ENCODE results near the gene KCNK17. TPM values are rescaled to one million over a fixed set of nuclear protein-coding genes. Genes with fewer than 3 reads are reported as not detected.
A peak's percentile ranks its signal among the peaks of the same experiment; 100 is the strongest.

The KCNK17 gene
- total and polyA plus RNA-seq, 9 of the 15 experiments (the other 6 are each of a cell fraction or from before 2014, with no cell fraction given): not detected

- no peak overlapping the region for H3K4me3 ChIP-seq
- intact Hi-C loops (cut with micrococcal nuclease): no loop called here
- peaks cover 5 to 35% of the 10 kb centered on the region in 2 experiments; a peak in 3 of 5 replicates for H3K27me3 ChIP-seq (ENCODE audit: control insufficient read depth in 2 of 2, insufficient read depth in 2 of 2, low read length in 2 of 2)
- H3K36me3 ChIP-seq (ENCODE audit: control insufficient read depth, insufficient read depth, low read length): no peaks in the 10 kb centered on the region
- no peak for TF ChIP-seq BRCA1 (IDR thresholded peaks at IDR 0.05)
- no peak for TF ChIP-seq BRCA1 (CRISPR knock-in tag; IDR thresholded peaks at IDR 0.05)
- TF ChIP-seq WHSC1 (IDR thresholded peaks at IDR 0.05; ENCODE audit: low read length): no peak
- TF ChIP-seq MAFF (IDR thresholded peaks at IDR 0.05; ENCODE audit: low read length): no peak
- TF ChIP-seq FOXO4 (CRISPR knock-in tag; IDR thresholded peaks at IDR 0.05): no peak
- no peak for TF ChIP-seq RBM22 (IDR thresholded peaks at IDR 0.05; ENCODE audit: low read depth, low read length, poor library complexity, severe bottlenecking)
- TF ChIP-seq, protein P1, sequence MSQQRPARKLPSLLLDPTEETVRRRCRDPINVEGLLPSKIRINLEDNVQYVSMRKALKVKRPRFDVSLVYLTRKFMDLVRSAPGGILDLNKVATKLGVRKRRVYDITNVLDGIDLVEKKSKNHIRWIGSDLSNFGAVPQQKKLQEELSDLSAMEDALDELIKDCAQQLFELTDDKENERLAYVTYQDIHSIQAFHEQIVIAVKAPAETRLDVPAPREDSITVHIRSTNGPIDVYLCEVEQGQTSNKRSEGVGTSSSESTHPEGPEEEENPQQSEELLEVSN (IDR thresholded peaks at IDR 0.05; ENCODE audit: borderline replicate concordance in 1 of 2, extremely low read depth in 1 of 2, insufficient read depth in 1 of 2, insufficient read length in 1 of 2, low read depth in 1 of 2, low read length in 1 of 2, poor library complexity in 1 of 2, severe bottlenecking in 1 of 2): no peak
- no peak for TF ChIP-seq ZBTB34 (CRISPR knock-in tag; IDR thresholded peaks at IDR 0.05)
- FAIRE-seq (no peak), ATAC-seq (no peak), DNase-seq (ENCODE audit: extremely low read depth in 1 of 4, low spot score in 3 of 4) (no peak)
- in situ Hi-C loops (cut with MboI): no loop called here
- H3K4me2 ChIP-seq (ENCODE audit: insufficient read depth, low read length): no peak overlapping the region
- 0 out of 2 replicates have a peak, but pooled peaks cover 5% of the 10 kb centered on the region for H4K20me1 ChIP-seq (replicated peaks; ENCODE audit: control insufficient read depth, insufficient read depth, low read length)
- H3K79me2 ChIP-seq (ENCODE audit: control insufficient read depth, insufficient read depth, low read length): no peaks in the 10 kb centered on the region
- H2AFZ ChIP-seq (ENCODE audit: low read depth, low read length): no peak overlapping the region
- no TSS peak for BruUV-seq (replicated peaks)
- WGBS (ENCODE audit: insufficient coverage, low coverage, missing lambda C conversion rate): 0% methylated on average over 5 of the region's 5 CpGs
- ChIA-PET CTCF (ENCODE audit: low intra/inter-chr PET ratio) (no interaction called here), POLR2A (interaction anchor here (0.6 kb wide), 1 partner anchor 1769 kb away, joined by 3 read pairs; no protein-coding TSS in a partner anchor)
- H3K27ac ChIP-seq (ENCODE audit: extremely low read depth, low read depth, low read length): no peak overlapping the region
- no peaks in the 10 kb centered on the region for H3K4me1 ChIP-seq (replicated peaks in 1 of 2; ENCODE audit: control insufficient read depth in 2 of 2, insufficient read depth in 2 of 2, low read length in 2 of 2)
- H3K9ac ChIP-seq (ENCODE audit: insufficient read depth in 1 of 2, low read depth in 2 of 2, low read length in 2 of 2): peak overlapping the region in 1 of 2 experiments; percentile 5; a peak in 1 of 4 replicates
- H3K9me1 ChIP-seq (ENCODE audit: control insufficient read depth, insufficient read depth, low read length): no peaks in the 10 kb centered on the region
- no peaks in the 10 kb centered on the region for H3K9me3 ChIP-seq (replicated peaks; ENCODE audit: control insufficient read depth, insufficient read depth, low read depth, low read length)
Measured at GRCh38 chr6:39338397-39338796, 24.2 kb upstream of the KCNK17 start.

Measured in K562 (cell line).